ENCODE data around the gene NECAB3.

DNA sequence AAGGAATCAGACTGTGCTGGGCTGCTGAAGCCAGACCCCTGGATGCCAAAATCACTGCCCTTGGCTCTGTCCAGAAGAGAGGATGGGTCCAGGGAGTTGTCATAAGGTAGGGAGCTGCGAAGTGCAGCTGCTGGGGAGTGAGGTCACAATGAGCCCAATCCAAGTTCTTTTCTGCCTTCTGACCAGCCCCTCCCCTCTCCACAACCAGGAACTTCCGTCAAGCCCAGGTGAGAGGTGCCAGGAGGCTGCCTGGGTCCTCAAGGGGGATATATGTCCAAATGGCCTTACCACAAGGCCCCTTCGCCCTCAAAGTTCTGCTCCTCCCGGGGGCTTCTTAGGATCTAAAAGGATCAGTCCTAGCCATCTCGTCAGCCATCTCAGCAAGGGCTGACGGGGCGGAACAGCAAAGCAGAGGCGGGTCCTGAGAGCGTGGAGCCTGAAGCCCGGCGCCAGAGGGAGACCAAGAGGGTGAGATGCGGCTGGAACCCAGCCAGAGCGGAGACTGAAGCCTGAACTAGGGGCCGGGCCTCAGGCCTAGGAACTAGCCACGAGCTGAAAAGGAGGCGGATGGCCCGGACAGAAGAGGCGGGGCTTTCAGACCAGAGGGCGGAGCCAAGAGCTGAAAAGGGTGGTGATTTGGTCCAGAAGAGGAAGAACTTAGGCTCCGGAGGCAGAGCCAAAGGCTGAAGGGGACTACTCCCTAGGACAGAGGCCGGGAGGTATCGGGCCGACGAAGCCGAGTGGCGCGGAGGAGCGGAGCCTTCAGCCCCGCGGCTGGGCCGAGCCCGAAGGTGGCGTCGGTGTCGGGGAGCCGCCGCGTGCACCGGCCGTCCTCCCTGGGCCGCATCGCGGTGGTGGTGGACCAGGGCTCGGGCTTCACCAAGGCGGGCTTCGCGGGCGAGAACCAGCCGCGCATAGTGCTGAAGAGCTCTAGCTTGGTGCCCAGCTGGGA lies 7.7 kb downstream of the NECAB3 start, which contains the start of gene ACTL10:
- TF ChIP-seq, protein P1, sequence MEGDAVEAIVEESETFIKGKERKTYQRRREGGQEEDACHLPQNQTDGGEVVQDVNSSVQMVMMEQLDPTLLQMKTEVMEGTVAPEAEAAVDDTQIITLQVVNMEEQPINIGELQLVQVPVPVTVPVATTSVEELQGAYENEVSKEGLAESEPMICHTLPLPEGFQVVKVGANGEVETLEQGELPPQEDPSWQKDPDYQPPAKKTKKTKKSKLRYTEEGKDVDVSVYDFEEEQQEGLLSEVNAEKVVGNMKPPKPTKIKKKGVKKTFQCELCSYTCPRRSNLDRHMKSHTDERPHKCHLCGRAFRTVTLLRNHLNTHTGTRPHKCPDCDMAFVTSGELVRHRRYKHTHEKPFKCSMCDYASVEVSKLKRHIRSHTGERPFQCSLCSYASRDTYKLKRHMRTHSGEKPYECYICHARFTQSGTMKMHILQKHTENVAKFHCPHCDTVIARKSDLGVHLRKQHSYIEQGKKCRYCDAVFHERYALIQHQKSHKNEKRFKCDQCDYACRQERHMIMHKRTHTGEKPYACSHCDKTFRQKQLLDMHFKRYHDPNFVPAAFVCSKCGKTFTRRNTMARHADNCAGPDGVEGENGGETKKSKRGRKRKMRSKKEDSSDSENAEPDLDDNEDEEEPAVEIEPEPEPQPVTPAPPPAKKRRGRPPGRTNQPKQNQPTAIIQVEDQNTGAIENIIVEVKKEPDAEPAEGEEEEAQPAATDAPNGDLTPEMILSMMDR (IDR thresholded peaks at IDR 0.05): no peak
- TF ChIP-seq EZH2phosphoT487 (IDR thresholded peaks at IDR 0.05): no peak
